ENCODE data around the gene GATAD1.

DNA sequence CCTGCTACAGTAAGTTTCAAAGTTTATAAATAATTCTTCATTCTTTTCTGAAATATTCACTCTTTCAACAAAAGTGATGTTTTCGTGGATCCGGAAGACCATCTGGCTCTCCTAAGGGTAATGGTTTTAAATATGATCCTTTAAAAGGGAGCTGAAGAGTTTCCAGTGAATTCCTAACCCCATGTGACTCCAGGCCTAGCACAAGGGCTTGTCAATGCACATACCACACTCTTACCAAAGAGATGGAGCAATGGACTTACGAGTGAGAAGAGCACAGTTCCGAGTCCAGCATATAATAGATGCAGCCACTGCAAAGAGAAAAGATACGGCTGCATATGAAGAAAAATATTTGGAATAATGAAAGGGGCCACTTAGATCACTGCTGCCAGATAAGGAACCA is 32.1 kb upstream of the GATAD1 start:
- TF ChIP-seq SUZ12 (IDR thresholded peaks at IDR 0.05; ENCODE audit: extremely low read depth, insufficient read depth, insufficient read length) (no peak), ZNF274 (IDR thresholded peaks at IDR 0.05; ENCODE audit: low read depth, low read length) (no peak), YY1 (IDR thresholded peaks at IDR 0.05; ENCODE audit: insufficient read depth, insufficient read length) (no peak)

Data from NT2/D1 (cell line).